ACC112 (cell line): Measurements from ENCODE around the gene CILP.

Experiments used
- H2AFZ ChIP-seq: fragments of 200-600 bp; sonication (generic); one replicate; pipeline ENCODE4 v1.6.0; 2017; ENCODE audit warnings: antibody characterized with exemption, low read length; ENCODE audit not compliant: unreplicated experiment
- H3K27ac ChIP-seq: fragments of 200-600 bp; sonication (generic); 2 replicates; pipeline ENCODE4 v1.5.1; 2014; ENCODE audit warnings: low read depth, mild to moderate bottlenecking, antibody characterized with exemption, low read length, moderate library complexity
- H3K27me3 ChIP-seq: fragments of 200-600 bp; sonication (generic); 2 replicates; pipeline ENCODE4 v1.6.1; 2014; ENCODE audit warnings: mild to moderate bottlenecking, antibody characterized with exemption, low read length, moderate library complexity, mixed read lengths; ENCODE audit not compliant: insufficient read depth
- H3K36me3 ChIP-seq: fragments of 200-600 bp; sonication (generic); 2 replicates; pipeline ENCODE4 v1.6.1; 2016; ENCODE audit warnings: mild to moderate bottlenecking, antibody characterized with exemption, low read length, moderate library complexity, mixed read lengths; ENCODE audit not compliant: insufficient read depth
- H3K4me1 ChIP-seq: fragments of 200-600 bp; sonication (generic); one replicate; pipeline ENCODE4 v1.6.1; 2016; ENCODE audit warnings: low read length, mixed read lengths; ENCODE audit not compliant: insufficient read depth, unreplicated experiment, control insufficient read depth
- H3K4me3 ChIP-seq: fragments of 200-600 bp; sonication (generic); 2 replicates; pipeline ENCODE4 v1.5.1; 2014; ENCODE audit warnings: mild to moderate bottlenecking, low read depth, low read length
- H3K79me2 ChIP-seq: fragments of 200-600 bp; sonication (generic); one replicate; pipeline ENCODE4 v1.6.0; 2016; ENCODE audit warnings: low read length; ENCODE audit not compliant: control insufficient read depth, unreplicated experiment, insufficient read depth

Gene CILP

GRCh38 chr15:65210770-65211481 lies at the start of gene CILP:
Gene CILP, minus strand, starts transcription at chr15:65211473. Its CDS starts 1,718 bp downstream, at chr15:65209755.
- H3K36me3 ChIP-seq, result no peaks in the 10 kb centered on the region
- H3K27ac ChIP-seq, result no peak within 1 kb of the TSS
- no peak within 1 kb of the TSS for H2AFZ ChIP-seq
- no peak within 1 kb of the TSS for H3K4me3 ChIP-seq
- H3K27me3 ChIP-seq, result no peaks in the 10 kb centered on the region
- H3K79me2 ChIP-seq, result no peaks in the 10 kb centered on the region
- peaks cover 7% of the 10 kb centered on the region for H3K4me1 ChIP-seq

- no peak overlapping the region for H3K4me3 ChIP-seq
- no peaks in the 10 kb centered on the region for H3K4me1 ChIP-seq
- no peaks in the 10 kb centered on the region for H3K36me3 ChIP-seq
- H3K27ac ChIP-seq, result no peak overlapping the region
- H3K27me3 ChIP-seq, result no peaks in the 10 kb centered on the region
- H2AFZ ChIP-seq, result no peak overlapping the region
- no peaks in the 10 kb centered on the region for H3K79me2 ChIP-seq
These were observed 49.7 kb upstream of the CILP start for GRCh38 chr15:65260968-65261367.

GRCh38 chr15:65259367-65259797 lies 48.1 kb upstream of the CILP start:
- no peaks in the 10 kb centered on the region for H3K27me3 ChIP-seq
- H2AFZ ChIP-seq, result no peak overlapping the region
- H3K4me3 ChIP-seq, result no peak overlapping the region
- H3K36me3 ChIP-seq, result no peaks in the 10 kb centered on the region
- H3K27ac ChIP-seq, result no peak overlapping the region
- no peaks in the 10 kb centered on the region for H3K79me2 ChIP-seq
- peaks cover 5% of the 10 kb centered on the region for H3K4me1 ChIP-seq

GRCh38 chr15:65258375-65259262 lies 47.3 kb upstream of the CILP start:
- Histone ChIP-seq H3K36me3 (no peaks in the 10 kb centered on the region), H3K4me1 (peaks cover 5% of the 10 kb centered on the region), H3K4me3 (no peak overlapping the region), H3K27me3 (no peaks in the 10 kb centered on the region), H3K79me2 (no peaks in the 10 kb centered on the region), H2AFZ (no peak overlapping the region), H3K27ac (no peak overlapping the region)

GRCh38 chr15:65255486-65256140 lies 44.3 kb upstream of the CILP start:
- H3K79me2 ChIP-seq, result no peaks in the 10 kb centered on the region
- no peak overlapping the region for H3K27ac ChIP-seq
- no peaks in the 10 kb centered on the region for H3K27me3 ChIP-seq
- no peaks in the 10 kb centered on the region for H3K36me3 ChIP-seq
- H2AFZ ChIP-seq, result no peak overlapping the region
- H3K4me1 ChIP-seq, result peaks cover 5% of the 10 kb centered on the region
- no peak overlapping the region for H3K4me3 ChIP-seq

- H3K27me3 ChIP-seq, result no peaks in the 10 kb centered on the region
- H3K27ac ChIP-seq, result no peak overlapping the region
These were observed 43.5 kb upstream of the CILP start for GRCh38 chr15:65254758-65255157.

GRCh38 chr15:65254356-65254755 lies 43.1 kb upstream of the CILP start:
- no peak overlapping the region for H3K4me3 ChIP-seq
- peaks cover 5% of the 10 kb centered on the region for H3K4me1 ChIP-seq
- no peaks in the 10 kb centered on the region for H3K27me3 ChIP-seq
- H3K27ac ChIP-seq, result no peak overlapping the region
- no peaks in the 10 kb centered on the region for H3K79me2 ChIP-seq
- H2AFZ ChIP-seq, result no peak overlapping the region
- no peaks in the 10 kb centered on the region for H3K36me3 ChIP-seq

More at GRCh38 chr15:65254758-65255157, 43.5 kb upstream of the CILP start:
- no peaks in the 10 kb centered on the region for H3K36me3 ChIP-seq
- no peak overlapping the region for H3K4me3 ChIP-seq
- peaks cover 5% of the 10 kb centered on the region for H3K4me1 ChIP-seq
- no peak overlapping the region for H2AFZ ChIP-seq
- no peaks in the 10 kb centered on the region for H3K79me2 ChIP-seq

- Histone ChIP-seq H3K36me3 (no peaks in the 10 kb centered on the region), H3K79me2 (no peaks in the 10 kb centered on the region), H3K27me3 (no peaks in the 10 kb centered on the region), H2AFZ (no peak overlapping the region), H3K27ac (no peak overlapping the region), H3K4me1 (peaks cover under 1% of the 10 kb centered on the region), H3K4me3 (no peak overlapping the region)
These were observed 38.4 kb upstream of the CILP start for GRCh38 chr15:65249641-65250040.

- no peak overlapping the region for H3K27ac ChIP-seq
- H3K79me2 ChIP-seq, result no peaks in the 10 kb centered on the region
- H3K27me3 ChIP-seq, result no peaks in the 10 kb centered on the region
- H3K4me3 ChIP-seq, result no peak overlapping the region
- no peak overlapping the region for H2AFZ ChIP-seq
- no peaks in the 10 kb centered on the region for H3K4me1 ChIP-seq
- H3K36me3 ChIP-seq, result no peaks in the 10 kb centered on the region
These were observed 37.4 kb upstream of the CILP start for GRCh38 chr15:65248511-65249255.

GRCh38 chr15:65246939-65247338 lies 35.7 kb upstream of the CILP start:
- H2AFZ ChIP-seq, result no peak overlapping the region
- H3K4me3 ChIP-seq, result no peak overlapping the region
- no peaks in the 10 kb centered on the region for H3K36me3 ChIP-seq
- H3K4me1 ChIP-seq, result no peaks in the 10 kb centered on the region
- no peak overlapping the region for H3K27ac ChIP-seq
- no peaks in the 10 kb centered on the region for H3K79me2 ChIP-seq
- no peaks in the 10 kb centered on the region for H3K27me3 ChIP-seq
